ENCODE results near the gene ERC2.

GRCh38 chr3:55718074-55718473 is 750.2 kb downstream of the ERC2 start:
- TF ChIP-seq CTCF (IDR thresholded peaks at IDR 0.05) (no peak), POLR2A (IDR thresholded peaks at IDR 0.05) (no peak), POLR2AphosphoS5 (IDR thresholded peaks at IDR 0.05) (no peak)

Data from breast epithelium (tissue), 3 donors.